GM18519 (cell line): ENCODE data around the gene CENPA.
"Not testable (repeated sequence)": the region's sequence is repeated elsewhere in the genome, so short reads cannot be mapped to it uniquely, and the experiment has no call there.

ENCODE experiments used
- ATAC-seq: cut with Tn5 transposase; IDR thresholded peaks from one replicate; pipeline ENCODE4 v1.9.1; 2021; ENCODE audit warnings: mild to moderate bottlenecking, moderate library complexity; ENCODE audit not compliant: unreplicated experiment, low FRiP score

CENPA gene

DNA sequence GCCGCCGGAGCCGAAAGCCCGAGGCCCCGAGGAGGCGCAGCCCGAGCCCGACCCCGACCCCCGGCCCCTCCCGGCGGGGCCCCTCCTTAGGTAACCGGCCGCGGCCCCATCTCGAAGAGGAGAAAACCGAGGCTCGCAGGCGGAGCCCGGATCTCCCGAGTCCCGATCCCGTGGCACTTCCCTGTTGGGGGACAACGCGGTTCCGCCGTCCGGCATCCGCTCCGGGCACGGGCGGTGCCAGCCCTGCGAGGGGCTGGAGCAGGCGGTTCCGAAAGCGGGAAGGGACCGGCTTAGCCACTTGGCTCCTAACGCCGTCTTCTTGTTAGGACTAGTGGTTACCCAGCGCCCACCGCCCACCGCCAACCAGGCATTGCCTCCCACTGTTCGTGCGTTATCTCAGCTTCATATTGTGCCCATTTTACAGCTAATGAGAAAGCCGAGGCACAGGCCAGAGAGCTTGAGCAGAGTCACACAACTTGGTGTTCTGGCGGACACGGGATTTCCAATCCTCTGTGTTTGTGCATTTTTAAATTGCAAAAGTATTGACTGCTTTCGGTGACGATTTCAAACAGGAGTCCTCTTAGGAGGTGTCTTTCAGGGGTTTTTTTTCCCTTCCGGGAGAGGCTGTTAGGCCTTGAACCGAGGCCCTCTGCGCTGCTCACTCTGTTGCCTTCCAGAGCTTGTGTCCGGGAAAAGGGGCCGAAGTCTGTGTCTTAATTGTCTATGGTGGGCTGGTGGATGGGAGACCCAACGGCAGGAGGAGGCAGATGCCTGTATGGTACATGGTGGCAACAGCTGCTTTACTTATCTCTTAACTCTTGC is 562 bp downstream of the CENPA start:
- ATAC-seq: peak; percentile 14

DNA sequence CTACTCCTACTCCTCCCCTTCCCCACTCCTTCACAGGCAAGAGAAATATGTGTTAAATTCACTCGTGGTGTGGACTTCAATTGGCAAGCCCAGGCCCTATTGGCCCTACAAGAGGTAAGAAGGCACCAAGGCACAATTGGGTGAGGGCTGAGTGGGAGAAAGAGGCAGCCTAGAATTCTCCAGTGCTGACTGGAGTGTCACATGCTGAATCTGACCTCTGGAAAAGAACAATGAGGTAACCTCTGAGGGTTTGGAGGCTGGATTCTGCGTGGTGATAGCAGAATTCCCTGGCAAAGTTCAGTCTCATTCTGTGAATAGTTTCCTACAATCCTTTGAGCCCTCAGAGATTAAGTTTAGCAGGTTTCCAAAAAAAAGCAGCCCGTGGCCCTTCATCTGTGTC is 6.9 kb downstream of the CENPA start:
- no peak for ATAC-seq

DNA sequence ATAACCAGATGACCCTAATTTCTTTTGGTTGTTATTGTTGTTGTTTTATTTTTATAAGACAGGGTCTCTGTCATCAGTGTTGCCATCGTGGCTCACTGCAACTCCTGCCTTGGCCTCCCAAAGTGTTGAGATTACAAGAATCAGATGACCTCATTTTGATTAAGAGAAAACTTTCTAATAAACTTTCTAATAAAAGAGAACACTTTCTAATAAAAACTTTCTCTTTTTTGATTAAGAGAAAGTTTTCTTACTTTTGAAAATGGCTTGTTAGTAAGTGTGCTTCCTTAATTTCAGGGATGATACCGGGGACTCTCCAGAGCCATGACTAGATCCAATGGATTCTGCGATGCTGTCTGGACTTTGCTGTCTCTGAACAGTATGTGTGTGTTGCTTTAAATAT is 7.7 kb downstream of the CENPA start:
- no peak for ATAC-seq

DNA sequence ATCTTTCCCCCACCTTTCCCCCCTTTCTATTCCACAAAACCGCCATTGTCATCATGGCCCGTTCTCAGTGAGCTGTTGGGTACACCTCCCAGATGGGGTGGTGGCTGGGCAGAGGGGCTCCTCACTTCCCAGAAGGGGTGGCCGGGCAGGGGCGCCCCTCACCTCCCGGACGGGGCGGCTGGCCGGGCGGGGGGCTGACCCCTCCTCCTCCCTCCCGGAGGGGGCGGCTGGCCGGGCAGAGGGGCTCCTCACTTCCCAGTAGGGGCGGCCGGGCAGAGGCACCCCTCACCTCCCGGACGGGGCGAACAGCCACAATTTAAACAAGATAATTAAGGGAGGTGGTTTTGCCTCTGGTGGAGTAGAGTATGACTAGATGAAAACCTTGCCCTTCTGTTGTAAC is 9.3 kb downstream of the CENPA start:
- not testable (repeated sequence) for ATAC-seq

DNA sequence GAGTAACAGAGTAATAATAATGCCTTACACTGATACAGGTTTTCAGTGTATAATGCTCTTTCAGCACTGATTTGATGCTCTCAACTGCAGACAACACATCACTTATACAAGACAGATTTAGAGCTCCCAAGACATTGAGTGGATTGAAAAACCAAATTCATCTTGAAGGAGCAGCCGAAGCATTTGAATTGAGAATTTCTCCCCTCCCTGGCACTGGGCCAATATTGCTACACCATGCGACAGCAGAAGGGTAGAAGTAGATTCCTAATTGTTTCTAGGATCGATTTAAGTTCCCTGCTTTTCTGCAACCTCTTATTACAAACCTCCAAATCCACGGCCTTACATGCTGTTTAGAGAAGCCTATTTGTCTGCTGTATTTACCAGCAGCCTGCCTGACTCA is 15.5 kb downstream of the CENPA start:
- no peak for ATAC-seq

DNA sequence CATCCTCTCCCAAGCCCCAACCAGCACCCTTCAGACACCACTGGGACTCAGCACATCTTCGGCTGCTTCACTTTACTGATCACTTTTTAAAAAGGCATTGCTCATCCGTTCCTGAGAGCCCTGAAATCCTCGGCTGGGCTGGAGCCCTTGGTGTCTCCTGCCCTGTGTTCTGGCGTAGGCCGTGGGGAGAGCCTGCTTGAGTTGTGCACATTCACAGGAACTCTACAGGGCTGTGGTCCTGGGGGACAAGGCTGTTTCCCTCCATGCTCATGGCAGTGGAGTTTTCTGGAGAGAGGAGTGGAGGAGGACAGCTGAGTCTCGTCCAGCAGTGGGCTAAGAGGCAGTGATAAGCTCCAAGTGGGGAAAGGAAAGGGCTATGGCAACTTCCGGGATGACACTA is 15.9 kb downstream of the CENPA start:
- no peak for ATAC-seq

DNA sequence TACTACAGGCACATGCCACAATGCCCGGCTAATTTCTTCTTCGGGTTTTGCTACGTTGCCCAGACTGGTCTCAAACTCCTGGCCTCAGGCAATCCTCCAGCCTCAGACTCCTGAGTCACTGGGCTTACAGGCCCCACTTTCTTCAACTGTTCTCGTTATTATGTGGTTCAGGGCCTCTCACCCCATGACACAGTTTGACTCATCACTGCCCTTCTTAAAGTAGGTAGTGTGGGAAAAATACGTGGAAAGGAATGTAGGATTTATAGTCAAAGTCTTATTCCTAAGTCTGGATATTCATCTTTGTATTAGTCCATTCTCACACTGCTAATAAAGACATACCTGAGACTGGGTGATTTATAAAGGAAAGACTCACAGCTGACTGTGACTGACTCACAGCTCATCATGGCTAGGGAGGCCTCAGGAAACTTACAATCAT is 19.4 kb downstream of the CENPA start:
- no peak for ATAC-seq

DNA sequence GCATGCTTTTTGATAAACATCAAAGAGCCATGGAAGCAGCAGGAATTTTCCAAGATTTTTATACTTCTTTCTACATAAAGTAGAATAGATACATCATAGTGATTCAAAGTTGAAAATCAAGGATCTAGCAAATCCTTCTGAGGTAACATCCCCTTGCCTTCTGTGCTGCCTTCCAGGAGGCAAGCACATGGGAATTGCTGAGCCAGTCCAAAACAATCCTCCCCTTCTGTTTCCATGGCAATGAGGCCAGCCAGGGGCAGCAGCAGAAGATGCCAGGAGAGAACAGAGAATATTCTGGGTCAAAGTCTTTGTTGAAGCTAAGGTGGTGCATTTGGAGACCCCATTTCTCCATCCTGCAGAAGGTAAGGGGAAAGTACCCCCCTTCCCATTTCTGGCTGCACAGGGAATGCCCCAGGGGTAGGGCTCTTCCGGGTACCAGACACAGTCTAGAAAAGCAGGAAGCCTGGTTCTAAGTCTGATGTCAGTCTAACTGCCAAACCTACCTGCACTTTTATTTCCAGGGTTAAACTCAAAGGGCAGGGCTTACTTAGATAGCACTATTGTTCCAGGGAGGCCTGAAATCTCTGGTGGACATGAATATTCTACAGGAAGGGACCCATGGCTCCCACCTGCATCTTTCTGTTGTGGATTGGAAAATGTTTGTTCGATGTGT is 22.1 kb downstream of the CENPA start:
- no peak for ATAC-seq

DNA sequence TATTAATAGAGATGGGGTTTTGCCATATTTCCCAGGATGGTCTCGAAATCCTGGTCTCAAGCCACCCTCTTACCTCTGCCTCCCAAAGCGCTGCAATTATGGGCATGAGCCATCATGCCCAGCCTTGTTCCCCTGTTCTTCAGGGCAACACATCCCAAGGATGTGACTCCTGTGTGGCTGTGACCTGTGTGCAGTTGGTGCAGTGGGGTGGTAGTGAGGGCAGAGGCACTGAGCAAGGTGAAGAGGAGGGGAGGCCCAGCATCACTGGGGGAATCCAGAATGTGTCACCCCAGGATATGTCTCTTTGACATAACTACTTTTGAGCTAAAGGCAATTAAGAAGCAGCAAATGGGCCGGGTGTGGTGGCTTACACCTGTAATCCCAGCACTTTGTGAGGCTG is 23.4 kb downstream of the CENPA start:
- no peak for ATAC-seq

DNA sequence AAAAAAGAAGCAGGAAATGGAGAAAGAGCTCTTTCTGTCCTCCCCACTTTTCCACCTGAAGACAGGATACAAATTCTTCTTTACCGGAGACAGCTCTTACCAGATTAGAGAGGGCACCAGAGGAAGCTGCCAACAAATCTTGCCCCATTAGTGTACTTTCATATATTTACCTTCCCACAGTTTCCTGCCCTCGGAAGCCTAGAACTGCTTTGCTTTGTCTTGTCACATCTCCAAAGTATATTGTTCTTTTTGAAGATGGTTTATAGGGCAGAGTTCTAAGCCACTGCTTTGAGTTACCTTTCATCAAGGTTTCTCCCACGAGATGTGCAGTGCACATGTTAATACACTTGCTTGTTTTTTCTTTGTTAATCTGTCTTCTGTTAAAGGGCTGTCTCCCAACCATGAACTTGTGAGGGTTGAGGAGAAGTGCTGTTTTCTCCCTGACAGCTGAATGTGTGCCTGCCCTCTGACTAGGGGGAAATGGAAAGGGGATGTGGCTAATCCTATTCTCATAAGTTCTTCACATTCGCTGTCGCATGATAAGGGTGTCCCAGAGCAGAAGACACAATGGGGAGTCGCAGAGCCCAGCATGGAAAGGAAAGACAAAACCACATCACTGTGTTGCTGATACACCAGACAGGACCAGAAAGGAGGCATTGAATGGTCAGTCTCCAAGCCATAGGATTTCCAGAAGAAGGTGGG is 24.2 kb downstream of the CENPA start:
- no peak for ATAC-seq

DNA sequence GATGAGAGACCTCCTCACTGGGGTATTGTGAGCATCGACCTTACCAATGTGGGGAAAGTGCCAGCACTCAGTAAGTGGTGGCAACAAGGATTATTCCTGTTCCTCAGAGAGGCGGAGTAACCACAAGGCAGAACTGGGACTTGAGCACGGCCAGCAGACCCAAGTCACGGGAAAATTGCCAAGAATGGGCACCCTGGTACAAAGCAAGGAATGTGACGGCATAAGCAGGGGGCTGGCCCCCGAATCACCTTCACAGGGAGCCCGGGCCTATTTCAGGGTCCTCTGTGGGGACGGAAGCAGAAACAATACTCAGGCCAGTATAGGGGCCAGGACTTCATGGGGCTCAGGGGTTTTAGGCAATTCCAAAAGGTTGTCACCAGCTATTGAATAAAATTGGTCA is 25.4 kb downstream of the CENPA start:
- no peak for ATAC-seq

DNA sequence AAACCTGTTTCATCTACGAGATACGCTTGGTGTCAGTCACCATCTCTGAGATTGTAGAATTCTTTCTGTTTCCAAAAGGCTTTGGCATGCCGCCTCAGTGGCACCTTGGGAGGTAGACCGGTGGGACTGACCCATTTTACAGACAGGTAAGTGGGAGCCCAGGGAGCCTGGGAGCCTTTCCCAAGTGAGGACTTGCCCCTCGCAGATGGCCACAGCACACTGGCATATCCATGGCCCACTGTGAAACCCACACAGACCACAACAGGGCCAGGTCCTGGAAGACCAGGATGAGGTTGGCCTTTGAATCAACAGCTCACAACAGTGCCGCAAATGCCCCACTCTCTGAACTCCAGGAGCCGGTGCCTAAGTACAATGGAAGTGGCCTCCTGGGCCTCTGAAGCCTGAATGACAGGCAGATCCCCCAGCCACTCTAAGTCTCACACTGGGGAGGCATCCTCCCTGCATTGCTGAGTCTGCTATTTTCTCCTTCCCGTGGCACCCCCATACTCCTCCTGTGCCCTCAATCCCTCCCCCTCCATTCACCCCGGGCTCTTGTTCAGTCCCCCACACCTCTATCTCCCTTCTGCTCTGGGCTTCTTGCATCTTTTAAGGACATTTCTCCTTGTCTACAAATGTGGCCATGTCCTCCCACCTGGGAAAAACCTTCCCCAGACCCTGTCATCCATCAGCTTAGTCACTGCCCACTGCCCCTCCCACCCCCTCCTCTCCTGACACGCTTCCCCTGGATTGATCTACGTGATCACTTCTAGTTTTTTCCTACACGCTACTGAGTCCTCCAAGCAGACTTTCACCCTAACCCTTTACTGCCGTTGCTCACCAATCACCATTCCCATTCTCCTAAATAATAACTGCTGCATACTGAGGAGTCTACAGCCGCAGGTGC is 26.2 kb downstream of the CENPA start:
- ATAC-seq: no peak

DNA sequence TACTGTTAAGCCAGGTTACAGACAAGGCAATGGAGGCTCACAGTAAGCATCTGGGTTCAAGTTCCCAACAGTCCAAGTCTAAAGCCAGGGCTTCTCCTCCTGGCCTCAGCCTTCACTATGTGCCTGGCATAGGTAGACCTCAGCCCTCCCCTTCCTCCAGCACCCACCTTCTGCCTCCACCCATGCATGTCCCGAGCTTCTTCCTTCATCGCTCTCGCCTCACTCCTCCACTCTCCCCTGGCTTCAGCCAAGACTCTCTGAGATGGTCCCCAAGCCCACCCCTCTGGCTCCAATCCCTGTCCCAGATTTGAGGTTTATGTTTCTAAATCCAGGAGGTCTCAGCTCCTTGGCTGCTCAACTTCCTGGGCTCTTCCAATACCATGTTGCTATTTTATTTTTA is 26.9 kb downstream of the CENPA start:
- no peak for ATAC-seq

DNA sequence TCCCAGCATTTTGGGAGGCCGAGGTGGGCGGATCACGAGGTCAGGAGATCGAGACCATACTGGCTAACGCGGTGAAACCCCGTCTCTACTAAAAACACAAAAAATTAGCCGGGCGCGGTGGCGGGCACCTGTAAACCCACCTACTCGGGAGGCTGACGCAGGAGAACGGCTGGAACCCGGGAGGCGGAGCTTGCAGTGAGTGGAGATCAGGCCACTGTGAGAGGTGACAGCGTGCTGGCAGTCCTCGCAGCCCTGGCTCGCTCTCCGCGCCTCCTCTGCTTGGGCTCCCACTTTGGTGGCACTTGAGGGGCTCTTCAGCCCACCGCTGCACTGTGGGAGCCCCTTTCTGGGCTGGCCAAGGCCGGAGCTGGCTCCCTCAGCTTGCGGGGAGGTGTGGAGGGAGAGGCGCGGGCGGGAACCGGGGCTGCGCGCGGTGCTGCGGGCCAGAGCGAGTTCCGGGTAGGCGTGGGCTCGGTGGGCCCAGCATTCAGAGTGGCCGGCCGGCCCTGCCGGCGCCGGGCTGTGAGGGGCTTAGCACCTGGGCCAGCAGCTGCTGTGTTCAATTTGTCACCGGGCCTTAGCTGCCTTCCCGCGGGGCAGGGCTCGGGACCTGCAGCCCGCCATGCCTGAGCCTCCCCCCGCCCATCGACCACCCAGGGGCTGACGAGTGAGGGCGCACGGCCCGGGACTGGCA is 28.4 kb downstream of the CENPA start:
- ATAC-seq: not testable (repeated sequence)

DNA sequence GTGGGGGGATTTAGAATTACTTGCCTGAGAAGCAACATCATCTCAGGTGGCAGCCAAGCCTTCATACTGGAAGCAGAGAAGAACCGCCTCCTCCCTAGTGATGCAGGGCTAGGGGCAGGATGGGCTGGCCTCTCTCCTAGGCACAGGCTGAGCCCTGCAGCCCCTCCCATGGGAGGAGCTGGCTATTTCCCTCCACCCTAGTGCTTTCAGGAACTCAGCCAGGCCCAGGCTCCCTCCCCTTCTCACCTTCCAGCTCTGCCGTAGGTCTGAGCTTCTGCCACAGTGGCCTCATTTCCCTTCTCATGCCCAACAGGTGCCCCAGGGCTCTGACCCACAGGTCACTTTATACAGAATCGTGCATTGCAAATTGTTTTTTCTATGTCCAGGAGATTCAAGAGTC is 31.0 kb downstream of the CENPA start:
- ATAC-seq: no peak

DNA sequence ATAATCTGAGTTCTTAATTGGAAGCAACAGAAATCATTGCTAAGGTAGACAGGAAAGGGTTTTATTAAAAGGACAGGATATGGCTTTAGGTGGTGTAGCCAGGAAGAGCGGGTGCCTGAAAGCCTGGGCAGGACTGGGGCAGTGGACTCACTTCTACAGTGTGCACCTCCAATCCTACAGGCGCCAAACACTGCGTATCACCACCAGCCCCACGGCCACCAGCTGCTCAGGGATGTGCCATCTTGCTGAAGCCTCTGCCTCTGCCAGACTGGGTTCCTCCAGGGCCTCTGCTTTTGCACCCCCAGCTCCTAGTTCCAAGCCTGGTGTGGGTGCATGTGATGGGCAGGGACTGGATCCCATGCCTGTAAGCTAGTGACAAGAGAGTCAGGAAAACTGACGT is 32.4 kb downstream of the CENPA start:
- ATAC-seq: no peak

DNA sequence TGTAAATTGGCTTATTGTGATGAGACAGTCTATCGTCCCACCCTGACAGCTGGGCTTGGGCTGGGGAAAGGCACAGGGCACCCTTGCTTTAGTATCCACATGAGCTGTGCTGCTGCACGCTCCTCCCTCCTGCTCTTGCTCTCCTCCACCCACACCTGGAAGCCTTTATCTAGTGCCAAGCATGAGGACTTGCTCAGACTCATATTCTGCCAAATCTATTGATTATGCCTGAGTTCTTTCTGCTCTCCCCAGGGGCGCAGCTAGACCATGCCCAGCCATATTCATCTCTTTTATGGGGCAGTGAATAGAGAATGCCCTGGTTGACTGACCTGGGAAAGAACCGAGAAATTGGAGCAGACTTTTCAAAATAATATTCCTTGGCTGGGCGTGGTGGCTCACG is 33.1 kb downstream of the CENPA start:
- ATAC-seq: no peak

DNA sequence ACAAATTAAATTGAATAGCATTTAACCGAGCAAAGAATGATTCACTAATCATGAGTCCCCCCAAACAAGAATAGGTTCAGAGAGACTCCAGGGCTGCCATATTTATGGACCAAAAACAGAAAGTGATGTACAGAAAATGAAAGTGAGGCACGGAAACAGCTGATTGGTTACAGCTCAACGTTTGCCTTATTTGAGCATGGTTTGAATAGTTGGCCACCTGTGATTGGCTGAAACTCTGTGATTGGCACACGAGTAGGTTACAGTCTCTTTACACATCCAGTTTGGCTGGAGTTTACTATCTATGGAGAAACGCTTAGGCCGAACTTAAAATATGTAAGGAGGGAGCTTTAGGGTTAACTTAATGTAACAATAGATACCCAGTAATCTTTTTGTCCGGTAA is 35.1 kb downstream of the CENPA start:
- no peak for ATAC-seq

DNA sequence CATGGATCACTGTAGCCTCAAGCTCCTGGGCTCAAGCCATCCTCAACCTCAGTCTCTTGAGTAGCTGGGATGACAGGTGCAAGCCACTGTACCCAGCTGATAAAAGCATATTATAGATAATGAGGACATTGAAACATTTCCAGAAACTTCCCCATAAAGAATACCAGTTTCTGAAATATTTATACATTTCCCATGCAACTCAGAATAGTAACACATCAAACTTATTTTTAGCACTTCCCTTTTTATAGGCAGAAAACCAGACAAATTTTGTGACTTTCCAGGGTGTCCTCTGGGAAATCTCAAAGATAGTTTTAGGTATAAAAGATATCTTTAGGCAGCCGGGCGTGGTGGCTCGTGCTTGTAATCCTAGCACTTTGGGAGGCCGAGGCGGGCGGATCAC is 37.0 kb downstream of the CENPA start:
- ATAC-seq: no peak
